Lung (tissue), 12 donors: ENCODE results near the gene GABRG3. TPM values are rescaled to one million over a fixed set of nuclear protein-coding genes. Genes with fewer than 3 reads are reported as not detected.
A peak's percentile ranks its signal among the peaks of the same experiment; 100 is the strongest.

Experiments used
- ATAC-seq: fragments of 200-7000 bp; cut with Tn5 transposase; one replicate; pipeline ENCODE4 v1.9.1; 2020; ENCODE audit warnings: moderate number of reproducible peaks; ENCODE audit not compliant: insufficient read depth, low FRiP score
- DNase-seq, 3 donors: peaks; one replicate each; pipeline ENCODE4 v3.0.0-alpha.2; 2013 to 2017
- H3K27ac ChIP-seq, 2 donors: one replicate each; pipeline ENCODE4 v1.5.1; 2013; ENCODE audit warnings: mild to moderate bottlenecking in 2 of 2, moderate library complexity in 2 of 2, control low read depth in 1 of 2, inconsistent platforms in 1 of 2, low read depth in 1 of 2, low read length in 1 of 2
- H3K27me3 ChIP-seq, 3 donors: one replicate each; pipeline ENCODE4 v1.5.1; 2013; ENCODE audit warnings: low read length in 2 of 3; ENCODE audit not compliant: control insufficient read depth in 3 of 3, insufficient read depth in 3 of 3
- H3K36me3 ChIP-seq, 4 donors: one replicate each; pipeline ENCODE4 v1.5.1; 2013; ENCODE audit warnings: low read length in 4 of 4, mild to moderate bottlenecking in 1 of 4, moderate library complexity in 1 of 4; ENCODE audit not compliant: control insufficient read depth in 4 of 4, insufficient read depth in 4 of 4
- H3K4me1 ChIP-seq, 5 donors: one replicate each; pipeline ENCODE4 v1.5.1; 2013; ENCODE audit warnings: low read length in 5 of 5, mild to moderate bottlenecking in 2 of 5, moderate library complexity in 1 of 5; ENCODE audit not compliant: control insufficient read depth in 5 of 5, insufficient read depth in 5 of 5
- H3K4me3 ChIP-seq: one replicate; pipeline ENCODE4 v1.5.1; 2013; ENCODE audit warnings: mild to moderate bottlenecking, control low read depth, moderate library complexity
- H3K9ac ChIP-seq, 2 donors: one replicate each; pipeline ENCODE4 v1.5.1; 2013; ENCODE audit warnings: low read length in 2 of 2, control low read depth in 1 of 2; ENCODE audit not compliant: insufficient read depth in 1 of 2
- H3K9me3 ChIP-seq, 4 donors: one replicate each; pipeline ENCODE4 v1.5.1; 2013; ENCODE audit warnings: low read length in 3 of 4, mild to moderate bottlenecking in 1 of 4, moderate library complexity in 1 of 4; ENCODE audit not compliant: control insufficient read depth in 4 of 4, insufficient read depth in 3 of 4
- CTCF ChIP-seq: IDR thresholded peaks from 2 replicates; pipeline ENCODE4 v1.5.1; 2012; ENCODE audit warnings: mild to moderate bottlenecking; ENCODE audit errors: control extremely low read depth, extremely low read depth
- WGBS, 2 donors: extraction: QIAGEN DNeasy Blood & Tissue Kit; methylation state at CpG; one replicate each; pipeline ENCODE4 v1.1.7; 2013; 5-methylcytosine and 5-hydroxymethylcytosine counted together
- polyA plus RNA-seq, 2 donors: library from polyadenylated mRNA; stranded (reverse); fragments of 200-250 nt; gene quantifications; one replicate each; pipeline ENCODE4 v1.2.1, GENCODE V29; 2013
- total RNA-seq, 2 donors: library from RNA; depleted of rRNA in 1 of 2; stranded (reverse); fragments of >200 nt in 1 of 2; gene quantifications; one replicate each; pipeline ENCODE4 v1.2.1, GENCODE V29; 2014 to 2021
- donor health status: control.
- donor health status: control.
- donor health status: Bipolar disorder and iron deficiency.
- donor health status: healthy.
- donor health status: DM: yes; HTN: yes; CAD: no.

GABRG3 gene
- total and polyA plus RNA-seq, 4 donors, result 16.9 TPM; not detected in 3

DNA sequence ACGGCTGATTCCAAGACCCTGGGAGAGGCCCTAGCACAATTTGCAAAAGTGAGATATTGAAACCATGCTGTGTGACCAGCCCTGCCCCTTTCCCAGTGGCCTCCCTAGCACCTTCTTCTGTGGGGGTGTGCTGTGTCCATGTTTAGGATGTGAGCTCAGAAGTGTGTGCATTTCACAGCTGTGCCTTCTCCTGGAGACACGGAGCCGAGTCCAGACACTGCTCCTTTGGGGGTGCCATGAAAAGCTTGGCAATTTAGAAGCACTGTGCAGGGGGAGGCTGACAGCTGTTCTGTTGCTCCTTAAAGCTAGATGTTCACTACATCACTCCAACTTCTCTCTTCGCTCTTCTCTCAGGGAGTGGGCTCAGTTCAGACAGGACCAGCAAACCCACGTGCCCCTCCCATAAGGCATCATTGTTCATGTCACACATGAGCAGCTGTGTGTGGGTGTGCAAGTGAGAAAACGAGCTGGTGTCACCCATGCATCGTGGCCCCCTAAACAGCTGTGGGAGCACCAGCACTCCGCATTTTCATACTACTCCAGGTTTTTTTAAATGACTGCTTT, 492.6 kb downstream of the GABRG3 start:
- no peak overlapping the region for H3K4me3 ChIP-seq
- H3K27ac ChIP-seq, result no peak overlapping the region
- peaks cover 0 to 48% (median 12%) of the 10 kb centered on the region in 5 donors for H3K4me1 ChIP-seq
- DNase-seq, result peak; percentile 45 to 78 (median 66)
- TF ChIP-seq CTCF, result no peak
- ATAC-seq, result no peak
- peaks cover 0 to 2% (median 0%) of the 10 kb centered on the region in 4 donors for H3K9me3 ChIP-seq
- no peak overlapping the region for H3K9ac ChIP-seq
- H3K36me3 ChIP-seq, result no peaks in the 10 kb centered on the region
- 72 to 82% methylated on average over 8 of the region's 8 CpGs for WGBS, 2 donors
- H3K27me3 ChIP-seq, result no peaks in the 10 kb centered on the region

GRCh38 chr15:27464941-27465612, 494.1 kb downstream of the GABRG3 start:
- no peak for TF ChIP-seq CTCF
- DNase-seq (peak in 2 of 3 donors; percentile 27 to 64), ATAC-seq (no peak)
- H3K27ac ChIP-seq, result no peak overlapping the region
- H3K9ac ChIP-seq, result no peak overlapping the region
- H3K36me3 ChIP-seq, result no peaks in the 10 kb centered on the region
- no peaks in the 10 kb centered on the region for H3K27me3 ChIP-seq
- peaks cover 0 to 2% (median 0%) of the 10 kb centered on the region in 4 donors for H3K9me3 ChIP-seq
- WGBS, 2 donors, result 68 to 72% methylated on average over 10 of the region's 10 CpGs
- H3K4me1 ChIP-seq, result peaks cover 0 to 48% (median 12%) of the 10 kb centered on the region in 5 donors
- H3K4me3 ChIP-seq, result no peak overlapping the region

DNA sequence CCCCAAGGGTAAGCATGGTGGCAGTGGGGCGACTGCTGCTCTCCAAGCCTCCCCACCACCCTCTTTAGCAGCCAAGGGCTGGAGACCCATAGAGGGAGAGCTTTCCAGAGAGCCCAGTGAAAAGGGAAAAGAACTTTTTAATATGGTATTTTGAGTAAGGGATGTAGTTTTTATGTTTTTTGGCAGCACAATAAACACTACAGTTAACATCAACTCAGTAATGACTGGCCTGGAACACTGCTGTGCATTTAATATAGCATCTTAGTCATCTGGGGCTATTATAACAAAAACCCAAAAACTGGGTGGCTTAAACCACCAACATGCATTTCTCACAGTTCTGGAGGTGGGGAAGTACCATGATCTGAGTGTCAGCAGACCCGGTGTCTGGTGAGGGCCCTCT, 495.8 kb downstream of the GABRG3 start:
- ATAC-seq (no peak), DNase-seq (peak in 1 of 3 donors; percentile 50)
- no peaks in the 10 kb centered on the region for H3K27me3 ChIP-seq
- H3K4me1 ChIP-seq, result peaks cover 0 to 38% (median 12%) of the 10 kb centered on the region in 5 donors
- H3K4me3 ChIP-seq, result no peak overlapping the region
- TF ChIP-seq CTCF, result no peak
- no peak overlapping the region for H3K27ac ChIP-seq
- 71 to 88% methylated on average over 2 of the region's 2 CpGs for WGBS, 2 donors
- H3K9ac ChIP-seq, result no peak overlapping the region
- H3K36me3 ChIP-seq, result no peaks in the 10 kb centered on the region
- peaks cover 0 to 2% (median 0%) of the 10 kb centered on the region in 4 donors for H3K9me3 ChIP-seq
